Ishikawa (cell line): ENCODE data around the gene PKNOX2.

Source experiments
- CEBPB ChIP-seq: IDR thresholded peaks from 2 replicates; pipeline ENCODE4 v1.6.1; 2012
- CREB1 ChIP-seq: IDR thresholded peaks from 2 replicates; pipeline ENCODE4 v1.6.1; 2012; ENCODE audit warnings: low read depth
- EP300 ChIP-seq: IDR thresholded peaks from 2 replicates; pipeline ENCODE4 v1.6.1; 2012; ENCODE audit warnings: borderline replicate concordance
- FOXM1 ChIP-seq: IDR thresholded peaks from 2 replicates; pipeline ENCODE4 v1.6.1; 2012; ENCODE audit warnings: low read depth, borderline replicate concordance
- NFIC ChIP-seq: IDR thresholded peaks from 2 replicates; pipeline ENCODE4 v1.6.1; 2012
- RAD21 ChIP-seq: IDR thresholded peaks from 2 replicates; pipeline ENCODE4 v1.6.1; 2012; ENCODE audit warnings: low read depth
- REST ChIP-seq: IDR thresholded peaks from 2 replicates; pipeline ENCODE4 v1.6.1; 2012; ENCODE audit warnings: low read depth, mild to moderate bottlenecking
- TAF1 ChIP-seq: IDR thresholded peaks from 2 replicates; pipeline ENCODE4 v1.6.1; 2012; ENCODE audit warnings: low read depth, mild to moderate bottlenecking
- TCF12 ChIP-seq: IDR thresholded peaks from 2 replicates; pipeline ENCODE4 v1.6.1; 2012; ENCODE audit warnings: low read depth
- YY1 ChIP-seq: IDR thresholded peaks from 2 replicates; pipeline ENCODE4 v1.6.1; 2012; ENCODE audit warnings: low read depth
- ZBTB7A ChIP-seq: IDR thresholded peaks from 2 replicates; pipeline ENCODE4 v1.6.1; 2012; ENCODE audit warnings: low read depth
- TF ChIP-seq, protein P1 (sequence below): IDR thresholded peaks from 2 replicates; pipeline ENCODE4 v1.6.1; 2012

GRCh38 chr11:125227151-125227550 is 62.6 kb downstream of the PKNOX2 start:
- TF ChIP-seq RAD21 = no peak
- TF ChIP-seq, protein P1, sequence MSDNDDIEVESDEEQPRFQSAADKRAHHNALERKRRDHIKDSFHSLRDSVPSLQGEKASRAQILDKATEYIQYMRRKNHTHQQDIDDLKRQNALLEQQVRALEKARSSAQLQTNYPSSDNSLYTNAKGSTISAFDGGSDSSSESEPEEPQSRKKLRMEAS = no peak
- no peak for TF ChIP-seq ZBTB7A
- TF ChIP-seq EP300 = no peak
- TF ChIP-seq NFIC = no peak
- TF ChIP-seq YY1 = no peak
- no peak for TF ChIP-seq REST
- no peak for TF ChIP-seq TCF12
- TF ChIP-seq CEBPB = no peak
- no peak for TF ChIP-seq CREB1
- TF ChIP-seq TAF1 = no peak
- TF ChIP-seq FOXM1 = no peak
